Skeletal muscle tissue (tissue), 4 donors: ENCODE results near the gene SH2D6. TPM values are rescaled to one million over a fixed set of nuclear protein-coding genes. Genes with fewer than 3 reads are reported as not detected.
"Not testable (repeated sequence)": the region's sequence is repeated elsewhere in the genome, so short reads cannot be mapped to it uniquely, and the experiment has no call there.

ENCODE experiments used
- H3K27ac ChIP-seq: one replicate; pipeline ENCODE4 v1.7.0; 2013; ENCODE audit warnings: mild to moderate bottlenecking, low read depth, low read length, inconsistent platforms
- H3K27me3 ChIP-seq, 3 donors: one replicate each; pipeline ENCODE4 v1.7.0; 2013; ENCODE audit warnings: low read length in 3 of 3; ENCODE audit not compliant: control insufficient read depth in 3 of 3, insufficient read depth in 3 of 3
- H3K36me3 ChIP-seq, 3 donors: one replicate each; pipeline ENCODE4 v1.7.0; 2013; ENCODE audit warnings: low read length in 3 of 3; ENCODE audit not compliant: control insufficient read depth in 3 of 3, insufficient read depth in 3 of 3
- H3K4me1 ChIP-seq, 3 donors: one replicate each; pipeline ENCODE4 v1.7.0; 2013; ENCODE audit warnings: low read length in 3 of 3, mild to moderate bottlenecking in 3 of 3; ENCODE audit not compliant: control insufficient read depth in 3 of 3, insufficient read depth in 3 of 3
- H3K4me3 ChIP-seq, 3 donors: one replicate each; pipeline ENCODE4 v1.7.0; 2013; ENCODE audit warnings: low read length in 3 of 3
- H3K9ac ChIP-seq, 3 donors: one replicate each; pipeline ENCODE4 v1.7.0; 2013; ENCODE audit warnings: low read length in 3 of 3, mild to moderate bottlenecking in 3 of 3, moderate library complexity in 2 of 3, low read depth in 1 of 3
- H3K9me3 ChIP-seq, 3 donors: one replicate each; pipeline ENCODE4 v1.7.0; 2013; ENCODE audit warnings: low read length in 3 of 3; ENCODE audit not compliant: control insufficient read depth in 3 of 3
- total RNA-seq: library from RNA; depleted of rRNA; stranded (reverse); fragments of >200 nt; gene quantifications from one replicate; pipeline ENCODE4 v1.2.3, GENCODE V29; 2014
- donor health status: Osteomylitis.

SH2D6 gene
- total RNA-seq, 1 donor from 2014 or later = not detected

DNA sequence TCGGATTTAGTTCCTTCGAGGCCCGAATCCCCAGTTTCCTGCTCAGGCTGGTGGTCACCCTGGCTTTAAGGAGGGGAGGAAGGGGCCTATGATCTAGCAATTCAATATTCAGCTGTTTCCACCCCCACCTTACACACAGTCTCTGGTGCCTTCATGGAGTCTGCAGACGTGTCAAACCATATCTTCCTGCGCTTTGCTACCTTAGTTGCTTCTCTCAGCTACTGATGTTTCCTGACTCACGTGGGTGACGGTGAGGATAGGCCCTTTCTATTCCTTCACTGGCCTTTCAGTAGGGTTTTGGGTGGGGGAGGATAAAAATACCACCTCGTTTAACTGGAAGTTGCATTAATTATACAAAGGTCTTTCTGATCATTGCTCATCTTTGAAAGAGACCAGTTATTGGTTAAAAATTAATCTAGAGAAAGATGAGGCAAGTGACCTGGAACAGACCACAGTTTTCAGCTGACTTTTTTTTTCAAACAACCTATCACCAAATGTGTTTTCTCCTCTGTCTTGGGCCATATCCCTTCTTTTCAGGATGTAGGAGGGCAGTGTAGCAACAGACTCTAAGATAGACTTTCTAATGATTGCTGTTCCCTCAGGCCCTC lies 49.7 kb downstream of the SH2D6 start:
- H3K36me3 ChIP-seq = no peaks in the 10 kb centered on the region
- no peak overlapping the region for H3K27ac ChIP-seq
- no peaks in the 10 kb centered on the region for H3K9me3 ChIP-seq
- no peaks in the 10 kb centered on the region for H3K4me1 ChIP-seq
- no peak overlapping the region for H3K4me3 ChIP-seq
- no peak overlapping the region for H3K9ac ChIP-seq
- no peaks in the 10 kb centered on the region for H3K27me3 ChIP-seq

DNA sequence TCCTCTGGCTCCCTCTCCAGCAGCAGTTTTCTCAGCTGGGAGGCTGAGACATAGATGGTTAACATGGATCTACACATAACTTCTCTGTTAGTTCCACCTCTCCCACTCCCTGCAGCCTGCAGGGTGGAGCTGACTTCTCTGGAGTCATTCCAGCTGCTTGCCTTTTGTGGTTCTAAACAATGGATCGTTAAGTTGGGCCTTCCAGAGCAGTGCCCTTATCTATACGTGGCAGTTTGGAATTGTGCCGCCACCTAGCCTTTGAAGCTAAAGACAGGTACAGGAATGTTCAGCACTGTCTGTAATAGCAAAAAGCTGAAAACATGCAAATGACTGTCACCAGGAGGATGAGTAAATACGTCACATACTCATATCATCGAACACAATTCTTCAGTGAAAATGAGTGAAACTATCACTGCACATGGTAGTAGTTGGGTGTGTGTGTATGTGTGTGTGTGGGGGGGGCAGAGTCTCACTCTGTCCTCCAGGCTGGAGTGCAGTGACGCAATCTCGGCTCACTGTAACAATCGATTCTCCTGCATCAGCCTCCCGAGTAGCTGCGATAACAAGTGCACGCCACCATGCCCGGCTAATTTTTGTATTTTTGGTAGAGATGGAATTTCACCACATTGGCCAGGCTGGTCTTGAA lies 50.3 kb downstream of the SH2D6 start:
- H3K9ac ChIP-seq = no peak overlapping the region
- no peaks in the 10 kb centered on the region for H3K4me1 ChIP-seq
- no peaks in the 10 kb centered on the region for H3K36me3 ChIP-seq
- H3K9me3 ChIP-seq = no peaks in the 10 kb centered on the region
- H3K27me3 ChIP-seq = no peaks in the 10 kb centered on the region
- no peak overlapping the region for H3K27ac ChIP-seq
- no peak overlapping the region for H3K4me3 ChIP-seq

DNA sequence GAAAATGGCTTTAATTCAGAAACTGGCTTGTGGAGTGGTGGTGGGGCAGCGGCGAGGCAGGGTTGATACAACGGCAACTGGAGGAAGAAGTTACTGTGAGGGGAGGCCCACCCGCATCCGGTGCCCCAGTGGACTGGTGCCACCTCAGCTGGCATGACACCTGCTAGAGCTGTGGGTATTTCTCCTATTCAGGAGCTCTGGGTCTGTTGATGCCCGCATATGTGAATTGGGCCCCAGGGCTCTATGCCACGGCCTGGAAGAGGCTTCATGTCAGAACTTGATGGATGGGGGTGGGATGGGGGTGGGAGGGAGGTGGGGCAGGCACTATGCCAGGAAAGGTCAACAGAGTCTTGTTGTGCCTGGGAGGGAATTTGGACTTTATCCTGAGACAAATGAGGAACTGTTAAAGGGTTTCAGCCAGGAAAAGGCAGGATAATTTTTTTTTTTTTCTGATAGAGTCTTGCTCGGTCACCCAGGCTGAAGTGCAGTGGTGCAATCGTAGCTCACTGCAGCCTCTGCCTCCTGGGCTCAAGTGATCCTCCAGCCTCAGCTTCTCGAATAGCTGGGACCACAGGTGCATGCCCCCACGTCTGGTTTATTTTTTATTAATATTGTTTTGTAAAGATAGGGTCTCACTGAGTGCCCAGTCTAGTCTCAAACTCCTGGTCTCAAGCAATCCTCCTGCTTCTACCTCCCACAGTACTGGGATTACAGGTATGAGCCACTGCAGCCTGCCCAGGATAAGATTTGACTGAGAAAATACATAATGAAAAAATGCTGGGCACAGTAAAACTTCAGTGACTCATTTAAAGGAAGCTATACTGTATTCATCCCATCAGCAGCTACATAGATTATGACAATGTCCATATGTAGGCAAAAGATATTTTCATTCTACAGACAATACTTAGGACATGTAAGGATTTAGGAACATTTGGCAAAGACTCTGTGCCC lies 52.6 kb downstream of the SH2D6 start:
- Histone ChIP-seq H3K27me3 (no peaks in the 10 kb centered on the region), H3K4me1 (no peaks in the 10 kb centered on the region), H3K4me3 (no peak overlapping the region), H3K9me3 (no peaks in the 10 kb centered on the region), H3K27ac (no peak overlapping the region), H3K9ac (no peak overlapping the region), H3K36me3 (no peaks in the 10 kb centered on the region)

DNA sequence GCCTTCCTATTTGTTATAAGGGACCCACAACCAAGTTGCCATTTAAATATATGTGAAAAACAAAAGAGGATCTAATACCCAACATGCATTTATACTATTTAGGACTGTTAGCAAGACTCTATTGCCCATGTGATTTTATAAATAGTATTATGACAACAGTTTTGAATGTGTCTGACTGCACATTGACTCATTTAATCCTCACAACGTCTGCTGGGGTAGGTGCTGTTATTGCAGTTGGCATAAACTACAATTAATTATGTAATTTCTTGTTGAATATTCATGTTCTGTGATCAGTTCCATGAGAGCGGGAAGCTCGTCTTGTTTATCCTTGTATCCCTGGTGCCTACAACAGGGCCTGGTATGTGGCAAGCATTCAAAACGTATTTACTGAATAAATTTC lies 53.7 kb downstream of the SH2D6 start:
- Histone ChIP-seq H3K36me3 (no peaks in the 10 kb centered on the region), H3K27ac (no peak overlapping the region)

DNA sequence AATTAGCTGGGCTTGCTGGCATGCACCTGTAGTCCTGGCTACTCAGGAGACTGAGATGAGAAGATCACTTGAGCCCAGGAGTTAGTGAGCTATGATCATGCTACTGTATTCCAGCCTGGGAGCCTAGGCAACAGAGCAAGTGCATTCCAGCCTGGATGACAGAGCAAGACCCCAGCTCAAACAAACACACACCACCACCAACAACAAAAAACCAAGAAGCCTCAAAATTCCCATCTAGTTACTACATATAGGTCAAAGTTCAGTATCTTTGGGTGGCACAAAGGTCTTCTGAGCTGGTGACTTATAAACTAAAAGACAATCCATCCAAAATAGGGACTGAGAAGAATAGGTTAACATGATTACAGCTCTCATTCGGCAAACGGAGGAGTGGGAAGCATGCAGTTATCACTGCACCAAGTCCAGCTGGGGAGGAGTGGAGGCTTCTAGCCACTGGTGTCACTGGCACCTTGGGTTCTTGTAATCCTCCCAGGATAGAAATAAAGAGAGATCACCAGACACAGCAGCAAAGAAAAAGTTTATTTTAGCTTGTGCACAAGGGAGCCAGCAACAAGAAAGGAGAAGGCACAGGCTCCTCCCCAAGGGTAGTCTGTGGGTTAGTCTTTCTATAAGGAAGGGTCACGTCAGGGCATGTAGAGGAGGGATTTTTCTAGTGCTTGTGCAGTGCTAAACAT lies 57.4 kb downstream of the SH2D6 start:
- Histone ChIP-seq H3K9ac (no peak overlapping the region), H3K27me3 (no peaks in the 10 kb centered on the region), H3K4me3 (no peak overlapping the region), H3K36me3 (no peaks in the 10 kb centered on the region), H3K4me1 (no peaks in the 10 kb centered on the region), H3K9me3 (no peaks in the 10 kb centered on the region), H3K27ac (no peak overlapping the region)

More for the DNA sequence above, 53.7 kb downstream of the SH2D6 start:
- Histone ChIP-seq H3K9me3 (no peaks in the 10 kb centered on the region), H3K4me3 (no peak overlapping the region), H3K4me1 (no peaks in the 10 kb centered on the region), H3K27me3 (no peaks in the 10 kb centered on the region), H3K9ac (no peak overlapping the region)

DNA sequence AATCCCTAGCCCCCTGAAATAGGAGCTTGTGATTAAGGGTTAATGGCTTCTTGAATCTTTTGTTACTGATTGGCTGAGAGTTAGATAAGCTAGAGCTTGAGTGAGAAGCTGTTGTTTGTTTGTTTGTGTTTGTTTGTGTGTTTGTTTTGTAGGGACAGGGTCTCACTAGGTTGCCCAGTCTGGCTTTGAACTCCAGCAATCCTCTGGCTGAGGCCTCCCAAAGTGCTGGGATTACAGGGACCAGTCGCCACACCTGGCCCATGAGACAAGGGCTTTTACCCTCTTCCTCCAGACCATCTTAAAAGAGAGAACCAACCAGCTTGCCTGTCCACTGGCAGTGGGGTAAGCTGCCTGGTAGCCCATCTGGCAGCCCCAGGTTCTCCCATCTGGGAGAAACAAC lies 58.1 kb downstream of the SH2D6 start:
- H3K9ac ChIP-seq = no peak overlapping the region
- H3K27ac ChIP-seq = no peak overlapping the region
- no peak overlapping the region for H3K4me3 ChIP-seq
- H3K36me3 ChIP-seq = no peaks in the 10 kb centered on the region
- no peaks in the 10 kb centered on the region for H3K27me3 ChIP-seq
- H3K9me3 ChIP-seq = no peaks in the 10 kb centered on the region
- no peaks in the 10 kb centered on the region for H3K4me1 ChIP-seq

DNA sequence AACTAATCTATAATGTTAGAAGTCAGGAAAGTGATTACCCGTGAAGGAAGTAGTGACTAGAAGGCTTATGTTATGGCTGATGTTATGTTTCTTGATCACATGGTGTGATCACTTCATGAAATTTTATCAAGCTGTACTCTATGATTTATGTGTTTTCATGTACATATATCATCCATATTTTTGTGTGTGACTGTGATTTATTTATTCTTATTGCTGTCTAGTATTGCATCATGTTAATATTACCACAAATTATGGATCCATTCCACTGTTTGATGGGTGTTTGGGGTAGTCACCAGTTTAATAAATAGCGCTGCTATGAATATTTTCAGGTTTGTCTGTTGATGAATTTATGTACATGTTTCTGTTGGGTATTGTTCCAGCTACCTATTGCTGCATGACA lies 59.4 kb downstream of the SH2D6 start:
- Histone ChIP-seq H3K4me1 (no peaks in the 10 kb centered on the region), H3K27me3 (no peaks in the 10 kb centered on the region), H3K27ac (no peak overlapping the region), H3K9ac (no peak overlapping the region), H3K36me3 (no peaks in the 10 kb centered on the region), H3K4me3 (no peak overlapping the region), H3K9me3 (no peaks in the 10 kb centered on the region)

DNA sequence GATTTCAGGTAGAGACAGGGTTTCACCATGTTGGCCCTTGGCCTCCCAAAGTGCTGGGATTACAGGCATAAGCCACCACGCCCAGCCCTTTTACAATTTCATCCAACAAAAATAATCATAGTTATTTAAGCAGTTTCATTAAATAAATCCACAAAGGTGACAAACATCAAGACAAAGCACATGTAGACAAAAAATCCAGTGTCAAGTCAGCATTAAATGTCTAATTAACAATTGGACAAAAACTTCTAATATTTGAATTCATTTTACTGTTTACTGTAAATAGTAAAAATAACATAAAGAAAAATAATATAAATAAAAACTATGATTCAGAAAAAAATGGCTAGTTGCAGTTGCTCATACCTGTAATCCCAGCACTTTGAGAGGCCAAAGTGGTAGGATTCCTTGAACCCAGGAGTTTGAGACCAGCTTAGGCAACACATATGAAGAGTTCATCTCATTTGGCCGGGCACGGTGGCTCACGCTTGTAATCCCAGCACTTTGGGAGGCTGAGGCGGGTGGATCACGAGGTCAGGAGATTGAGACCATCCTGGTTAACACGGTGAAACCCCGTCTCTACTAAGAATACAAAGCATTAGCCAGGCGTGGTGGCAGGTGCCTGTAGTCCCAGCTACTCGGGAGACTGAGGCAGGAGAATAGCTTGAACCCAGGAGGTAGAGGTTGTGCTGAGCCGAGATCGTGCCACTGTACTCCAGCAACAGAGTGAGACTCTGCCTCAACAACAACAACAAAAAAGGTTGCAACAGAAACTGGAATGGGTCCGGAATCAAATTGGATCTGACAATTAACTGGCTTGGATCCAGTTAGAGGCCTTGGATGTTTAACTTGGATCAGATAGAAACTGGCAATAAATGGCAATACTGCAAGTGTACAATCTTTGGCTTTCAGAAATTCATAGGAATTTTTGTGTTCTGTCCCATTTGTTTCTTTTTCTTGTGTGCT lies 63.6 kb downstream of the SH2D6 start:
- no peak overlapping the region for H3K9ac ChIP-seq
- no peaks in the 10 kb centered on the region for H3K4me1 ChIP-seq
- no peak overlapping the region for H3K27ac ChIP-seq

DNA sequence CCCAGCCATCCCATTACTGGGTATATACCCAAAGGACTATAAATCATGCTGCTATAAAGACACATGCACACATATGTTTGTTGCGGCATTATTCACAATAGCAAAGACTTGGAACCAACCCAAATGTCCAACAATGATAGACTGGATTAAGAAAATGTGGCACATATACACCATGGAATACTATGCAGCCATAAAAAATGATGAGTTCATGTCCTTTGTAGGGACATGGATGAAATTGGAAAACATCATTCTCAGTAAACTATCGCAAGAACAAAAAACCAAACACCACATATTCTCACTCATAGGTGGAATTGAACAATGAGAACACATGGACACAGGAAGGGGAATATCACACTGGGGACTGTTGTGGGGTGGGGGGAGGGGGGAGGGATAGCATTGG lies 66.1 kb downstream of the SH2D6 start:
- H3K4me1 ChIP-seq, H3K36me3 ChIP-seq, H3K27me3 ChIP-seq, H3K4me3 ChIP-seq, H3K9me3 ChIP-seq, H3K27ac ChIP-seq, H3K9ac ChIP-seq: not testable (repeated sequence)

More for the DNA sequence above, 63.6 kb downstream of the SH2D6 start:
- H3K4me3 ChIP-seq = no peak overlapping the region
- no peaks in the 10 kb centered on the region for H3K9me3 ChIP-seq
- no peaks in the 10 kb centered on the region for H3K27me3 ChIP-seq
- H3K36me3 ChIP-seq = no peaks in the 10 kb centered on the region
